HG03135 (cell line): ENCODE data around the gene STAT1.

ENCODE experiments used
- ATAC-seq: cut with Tn5 transposase; IDR thresholded peaks from one replicate; pipeline ENCODE4 v1.9.1; 2021; ENCODE audit warnings: mild to moderate bottlenecking, moderate library complexity; ENCODE audit not compliant: unreplicated experiment

Gene STAT1

DNA sequence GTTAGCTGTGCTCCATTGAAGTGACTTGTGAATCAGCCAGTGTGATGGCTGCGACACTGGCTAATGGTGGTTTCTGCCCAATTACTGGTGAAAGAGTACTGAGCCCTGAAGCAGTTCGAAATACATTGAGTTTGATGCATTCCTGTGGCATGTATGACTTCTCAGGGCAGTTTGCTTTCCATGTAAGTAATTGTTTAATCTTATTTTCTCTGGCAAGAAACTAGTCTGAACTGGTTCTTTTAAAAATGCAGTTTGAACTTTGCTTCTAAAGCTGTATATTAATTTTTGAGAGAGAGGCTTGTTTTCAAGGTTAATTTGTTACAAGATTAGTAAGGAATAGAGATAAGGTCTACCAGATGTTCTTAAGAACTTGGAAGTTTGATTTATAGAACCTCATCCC lies 86.7 kb downstream of the STAT1 start:
- ATAC-seq: no peak

DNA sequence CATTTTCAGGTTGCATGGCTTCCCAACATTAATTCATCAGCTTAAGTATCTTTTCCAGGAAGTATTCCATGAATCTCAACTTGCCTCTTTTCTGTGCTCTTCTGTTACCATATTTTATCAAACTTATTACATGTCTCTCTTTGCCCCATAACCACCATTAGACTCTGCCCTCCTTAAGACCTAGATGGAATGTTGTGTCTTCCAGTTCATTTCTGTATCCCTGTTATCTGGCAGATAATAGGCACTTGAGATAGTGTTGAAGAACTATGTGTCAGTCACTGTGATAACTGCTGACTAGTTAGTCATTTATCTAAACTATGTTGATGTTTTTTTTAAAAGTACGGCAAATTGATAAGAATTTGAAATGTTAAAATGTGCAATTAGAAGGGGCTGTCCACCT lies 91.6 kb downstream of the STAT1 start:
- ATAC-seq: no peak

DNA sequence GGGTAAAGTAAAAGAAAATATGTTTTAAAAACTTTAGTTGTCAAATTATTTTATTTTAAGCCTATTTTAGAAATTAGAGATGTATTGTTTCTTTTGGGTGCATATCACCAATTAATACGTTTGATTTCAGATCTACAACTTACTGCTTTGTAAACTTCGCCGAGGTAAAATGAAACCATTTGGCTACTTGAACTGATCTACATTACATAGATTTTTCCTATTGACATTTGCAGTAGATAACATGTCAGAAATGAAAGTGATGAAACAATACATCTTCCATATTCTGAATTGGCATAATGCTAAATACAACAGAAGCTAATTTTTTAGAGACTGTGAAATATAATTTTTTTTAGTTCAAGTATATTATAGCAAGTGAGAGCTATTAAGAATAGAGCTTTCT lies 93.9 kb downstream of the STAT1 start:
- no peak for ATAC-seq
